Gastrocnemius medialis (tissue), 4 donors: Measurements from ENCODE around the gene BNC1.

ENCODE experiments used
- CTCF ChIP-seq, 5 experiments: fragments of 450-650 bp in 3 of 5; fragments of 200-600 bp in 2 of 5; sonication (generic) in 2 of 5; IDR thresholded peaks in 4 of 5; conservative IDR thresholded peaks in 1 of 5; 1 replicate in 4 of 5; 2 replicates in 1 of 5; pipeline ENCODE4 v1.5.1; 2016 to 2019; ENCODE audit warnings: antibody characterized with exemption in 5 of 5, mild to moderate bottlenecking in 3 of 5, moderate library complexity in 3 of 5
- POLR2A ChIP-seq, 2 donors: fragments of 450-650 bp; IDR thresholded peaks; one replicate each; pipeline ENCODE4 v1.6.1; 2017; ENCODE audit warnings: antibody characterized with exemption in 2 of 2, mild to moderate bottlenecking in 2 of 2, moderate library complexity in 2 of 2

GRCh38 chr15:83206526-83207008 lies 77.9 kb downstream of the BNC1 start:
- TF ChIP-seq CTCF (IDR thresholded peaks at IDR 0.05 in 4 of 5, conservative IDR thresholded peaks at IDR 0.05 in 1 of 5) (no peak), POLR2A (IDR thresholded peaks at IDR 0.05) (no peak)
